ENCODE data around the gene ENKUR.

DNA sequence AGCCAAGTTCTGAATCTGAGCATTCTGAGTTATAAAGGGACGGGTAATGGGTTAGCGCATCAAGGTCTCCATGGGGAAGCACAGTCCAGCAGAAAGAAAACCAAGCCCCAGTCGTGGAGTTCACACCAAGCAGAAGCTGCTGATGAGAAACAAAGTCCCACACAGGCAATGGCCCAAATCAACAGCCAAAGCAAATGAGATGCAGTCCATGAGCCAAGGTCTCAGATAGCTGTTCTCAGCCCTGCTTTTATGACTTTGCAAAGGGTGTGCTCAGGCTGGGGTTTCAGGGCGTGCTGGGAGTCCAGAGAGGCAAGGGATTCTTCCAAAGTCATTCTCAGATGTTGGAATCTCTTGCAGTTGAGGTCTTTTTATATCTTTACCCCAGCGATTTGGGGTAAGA is 32.5 kb upstream of the ENKUR start:
- TF ChIP-seq, protein P1, sequence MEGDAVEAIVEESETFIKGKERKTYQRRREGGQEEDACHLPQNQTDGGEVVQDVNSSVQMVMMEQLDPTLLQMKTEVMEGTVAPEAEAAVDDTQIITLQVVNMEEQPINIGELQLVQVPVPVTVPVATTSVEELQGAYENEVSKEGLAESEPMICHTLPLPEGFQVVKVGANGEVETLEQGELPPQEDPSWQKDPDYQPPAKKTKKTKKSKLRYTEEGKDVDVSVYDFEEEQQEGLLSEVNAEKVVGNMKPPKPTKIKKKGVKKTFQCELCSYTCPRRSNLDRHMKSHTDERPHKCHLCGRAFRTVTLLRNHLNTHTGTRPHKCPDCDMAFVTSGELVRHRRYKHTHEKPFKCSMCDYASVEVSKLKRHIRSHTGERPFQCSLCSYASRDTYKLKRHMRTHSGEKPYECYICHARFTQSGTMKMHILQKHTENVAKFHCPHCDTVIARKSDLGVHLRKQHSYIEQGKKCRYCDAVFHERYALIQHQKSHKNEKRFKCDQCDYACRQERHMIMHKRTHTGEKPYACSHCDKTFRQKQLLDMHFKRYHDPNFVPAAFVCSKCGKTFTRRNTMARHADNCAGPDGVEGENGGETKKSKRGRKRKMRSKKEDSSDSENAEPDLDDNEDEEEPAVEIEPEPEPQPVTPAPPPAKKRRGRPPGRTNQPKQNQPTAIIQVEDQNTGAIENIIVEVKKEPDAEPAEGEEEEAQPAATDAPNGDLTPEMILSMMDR (IDR thresholded peaks at IDR 0.05): no peak
- no peak for TF ChIP-seq POLR2A (IDR thresholded peaks at IDR 0.05)

Data from thyroid gland (tissue), 4 donors.